Colonic mucosa (tissue), 4 donors: ENCODE data around the gene MNT. TPM values are rescaled to one million over a fixed set of nuclear protein-coding genes. Genes with fewer than 3 reads are reported as not detected.

Source experiments
- DNase-seq: peaks from one replicate; pipeline ENCODE4 v3.0.0-alpha.2; 2020
- H3K27ac ChIP-seq: fragments of 200-600 bp; one replicate; pipeline ENCODE4 v1.8.0; 2021
- H3K27me3 ChIP-seq: fragments of 200-600 bp; one replicate; pipeline ENCODE4 v1.8.0; 2021
- H3K36me3 ChIP-seq: fragments of 200-600 bp; one replicate; pipeline ENCODE4 v1.8.0; 2021
- H3K4me1 ChIP-seq: fragments of 200-600 bp; one replicate; pipeline ENCODE4 v1.8.0; 2021; ENCODE audit warnings: mild to moderate bottlenecking
- H3K4me3 ChIP-seq: fragments of 200-600 bp; one replicate; pipeline ENCODE4 v1.8.0; 2021
- H3K9ac ChIP-seq, 2 donors: one replicate each; pipeline ENCODE4 v1.7.0; 2013; ENCODE audit warnings: control low read depth in 2 of 2, low read depth in 2 of 2, low read length in 2 of 2
- H3K9me3 ChIP-seq: fragments of 200-600 bp; one replicate; pipeline ENCODE4 v1.8.0; 2021
- intact Hi-C: fragments of 100-400 bp; cut with DNase I; formaldehyde crosslinking; loops from one replicate; pipeline ENCODE4 v1.14.1; 2022
- total RNA-seq, 2 donors: library from RNA; stranded (reverse); fragmentation: NEBNext Ultra II Directional in 1 of 2; extraction: Animal tissue kit (Norgen Biotek cat#: 25700) in 1 of 2; gene quantifications; one replicate each; pipeline ENCODE4 v1.2.1, GENCODE V29; 2021
- TF ChIP-seq, protein P1 (sequence below): fragments of 200-600 bp; IDR thresholded peaks from one replicate; pipeline ENCODE4 v1.8.0; 2022; ENCODE audit warnings: antibody characterized with exemption, mild to moderate bottlenecking
- donor health status: healthy.
- donor health status: DM: no; HTN: no; CAD: no.
- donor health status: DM: no; HTN: no; CAD: no.

MNT gene
- total RNA-seq, 2 donors from 2014 or later, result 20.7 to 29.3 TPM

DNA sequence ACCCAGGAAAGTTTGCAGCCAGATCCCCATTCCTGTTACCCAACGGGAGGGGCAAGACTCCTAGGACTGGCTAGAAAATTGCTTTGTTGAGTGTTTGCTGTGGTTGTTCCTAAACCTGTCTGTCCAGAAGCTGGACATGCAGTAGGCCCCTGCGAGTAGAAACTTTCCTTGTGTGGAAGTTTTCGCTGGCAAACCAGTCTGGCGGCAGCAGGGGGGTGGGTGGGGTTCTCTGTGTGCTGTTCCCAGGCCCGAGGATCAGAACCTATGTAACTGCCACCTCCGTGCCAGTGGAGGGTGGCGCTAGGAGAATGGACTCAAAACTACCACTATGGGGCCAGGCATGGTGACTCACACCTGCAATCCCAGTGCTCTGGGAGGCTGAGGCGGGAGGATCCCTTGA is 54.4 kb downstream of the MNT start:
- Histone ChIP-seq H3K9ac (no peak overlapping the region), H3K4me3 (no peak overlapping the region), H3K4me1 (no peaks in the 10 kb centered on the region), H3K36me3 (no peaks in the 10 kb centered on the region), H3K9me3 (no peaks in the 10 kb centered on the region), H3K27ac (no peak overlapping the region), H3K27me3 (no peaks in the 10 kb centered on the region)
- TF ChIP-seq, protein P1, sequence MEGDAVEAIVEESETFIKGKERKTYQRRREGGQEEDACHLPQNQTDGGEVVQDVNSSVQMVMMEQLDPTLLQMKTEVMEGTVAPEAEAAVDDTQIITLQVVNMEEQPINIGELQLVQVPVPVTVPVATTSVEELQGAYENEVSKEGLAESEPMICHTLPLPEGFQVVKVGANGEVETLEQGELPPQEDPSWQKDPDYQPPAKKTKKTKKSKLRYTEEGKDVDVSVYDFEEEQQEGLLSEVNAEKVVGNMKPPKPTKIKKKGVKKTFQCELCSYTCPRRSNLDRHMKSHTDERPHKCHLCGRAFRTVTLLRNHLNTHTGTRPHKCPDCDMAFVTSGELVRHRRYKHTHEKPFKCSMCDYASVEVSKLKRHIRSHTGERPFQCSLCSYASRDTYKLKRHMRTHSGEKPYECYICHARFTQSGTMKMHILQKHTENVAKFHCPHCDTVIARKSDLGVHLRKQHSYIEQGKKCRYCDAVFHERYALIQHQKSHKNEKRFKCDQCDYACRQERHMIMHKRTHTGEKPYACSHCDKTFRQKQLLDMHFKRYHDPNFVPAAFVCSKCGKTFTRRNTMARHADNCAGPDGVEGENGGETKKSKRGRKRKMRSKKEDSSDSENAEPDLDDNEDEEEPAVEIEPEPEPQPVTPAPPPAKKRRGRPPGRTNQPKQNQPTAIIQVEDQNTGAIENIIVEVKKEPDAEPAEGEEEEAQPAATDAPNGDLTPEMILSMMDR, result no peak
- intact Hi-C loops, result no loop called here
- no peak for DNase-seq

DNA sequence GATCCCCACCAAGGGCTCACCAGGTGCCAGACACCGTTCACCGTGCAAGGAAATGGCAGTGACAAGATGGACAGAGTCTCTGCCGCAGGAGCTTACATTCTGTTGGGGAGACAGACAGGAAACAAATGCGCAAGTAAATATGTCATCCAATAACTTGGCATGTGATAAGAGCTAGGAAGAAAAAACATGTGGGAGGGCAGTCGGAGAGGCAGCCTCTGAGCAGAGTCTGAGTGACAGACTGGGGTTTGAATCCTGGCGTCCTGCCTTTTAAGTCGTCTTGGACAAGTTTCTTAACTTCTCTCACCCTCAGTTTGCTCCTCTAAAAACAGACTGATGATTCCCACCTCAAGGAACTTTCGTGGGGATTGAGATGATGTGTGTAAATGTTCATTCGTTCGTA is 56.3 kb downstream of the MNT start:
- Histone ChIP-seq H3K36me3 (no peaks in the 10 kb centered on the region), H3K4me1 (no peaks in the 10 kb centered on the region), H3K9me3 (no peaks in the 10 kb centered on the region), H3K27me3 (no peaks in the 10 kb centered on the region), H3K4me3 (no peak overlapping the region), H3K9ac (no peak overlapping the region), H3K27ac (no peak overlapping the region)
- intact Hi-C loops, result no loop called here
- TF ChIP-seq, protein P1, result no peak
- no peak for DNase-seq

DNA sequence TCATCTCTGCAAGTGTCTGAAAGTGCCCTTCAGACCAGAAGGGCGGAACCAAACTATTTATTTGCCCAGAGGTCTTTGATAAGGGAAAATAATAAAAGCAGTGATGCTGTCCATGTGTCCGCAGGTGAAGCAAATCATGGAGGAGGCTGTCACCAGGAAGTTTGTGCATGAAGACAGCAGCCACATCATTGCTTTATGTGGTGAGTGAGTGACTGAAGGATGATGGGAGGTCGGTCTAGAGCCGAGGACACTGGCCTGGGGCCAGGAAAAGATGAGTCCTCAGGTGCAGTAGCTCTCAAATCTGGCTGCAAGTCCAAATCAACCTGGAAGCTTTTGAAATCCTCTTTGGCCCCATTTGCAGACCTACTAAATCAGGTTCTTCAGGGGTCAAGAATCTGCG is 57.4 kb downstream of the MNT start:
- no peak overlapping the region for H3K9ac ChIP-seq
- H3K36me3 ChIP-seq, result no peaks in the 10 kb centered on the region
- TF ChIP-seq, protein P1, result no peak
- no peak overlapping the region for H3K27ac ChIP-seq
- H3K4me1 ChIP-seq, result no peaks in the 10 kb centered on the region
- no peak overlapping the region for H3K4me3 ChIP-seq
- intact Hi-C loops, result no loop called here
- no peaks in the 10 kb centered on the region for H3K9me3 ChIP-seq
- peak; percentile 34 for DNase-seq
- no peaks in the 10 kb centered on the region for H3K27me3 ChIP-seq

DNA sequence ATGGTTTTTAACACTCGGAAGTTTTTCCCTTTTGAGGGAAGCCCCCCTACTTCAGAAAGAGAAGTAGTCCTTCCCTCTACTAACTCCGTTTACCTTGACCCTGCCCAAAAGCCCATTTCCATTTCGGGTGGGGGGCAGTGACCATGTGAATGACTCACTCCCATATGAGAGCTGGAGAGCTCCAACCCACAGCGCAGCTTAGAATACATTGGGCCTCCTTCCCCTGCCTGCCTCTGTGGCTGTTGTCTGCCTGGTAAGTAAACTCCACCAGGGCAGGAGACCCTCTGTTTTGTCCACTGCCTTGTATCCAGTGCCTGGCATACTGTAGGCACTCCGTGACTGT is 62.6 kb downstream of the MNT start:
- Histone ChIP-seq H3K36me3 (no peaks in the 10 kb centered on the region), H3K9me3 (no peaks in the 10 kb centered on the region), H3K27ac (peak overlapping the region; percentile 83), H3K27me3 (no peaks in the 10 kb centered on the region), H3K4me3 (peak overlapping the region; percentile 64), H3K9ac (peak overlapping the region; percentile 72 to 90), H3K4me1 (peaks cover 5% of the 10 kb centered on the region)
- intact Hi-C loops, result loop anchor here (5.0 kb wide), 1 partner anchor 36 kb away; the partner anchor contains the start of genes SMG6 and SRR
- DNase-seq, result no peak
- TF ChIP-seq, protein P1, result no peak

DNA sequence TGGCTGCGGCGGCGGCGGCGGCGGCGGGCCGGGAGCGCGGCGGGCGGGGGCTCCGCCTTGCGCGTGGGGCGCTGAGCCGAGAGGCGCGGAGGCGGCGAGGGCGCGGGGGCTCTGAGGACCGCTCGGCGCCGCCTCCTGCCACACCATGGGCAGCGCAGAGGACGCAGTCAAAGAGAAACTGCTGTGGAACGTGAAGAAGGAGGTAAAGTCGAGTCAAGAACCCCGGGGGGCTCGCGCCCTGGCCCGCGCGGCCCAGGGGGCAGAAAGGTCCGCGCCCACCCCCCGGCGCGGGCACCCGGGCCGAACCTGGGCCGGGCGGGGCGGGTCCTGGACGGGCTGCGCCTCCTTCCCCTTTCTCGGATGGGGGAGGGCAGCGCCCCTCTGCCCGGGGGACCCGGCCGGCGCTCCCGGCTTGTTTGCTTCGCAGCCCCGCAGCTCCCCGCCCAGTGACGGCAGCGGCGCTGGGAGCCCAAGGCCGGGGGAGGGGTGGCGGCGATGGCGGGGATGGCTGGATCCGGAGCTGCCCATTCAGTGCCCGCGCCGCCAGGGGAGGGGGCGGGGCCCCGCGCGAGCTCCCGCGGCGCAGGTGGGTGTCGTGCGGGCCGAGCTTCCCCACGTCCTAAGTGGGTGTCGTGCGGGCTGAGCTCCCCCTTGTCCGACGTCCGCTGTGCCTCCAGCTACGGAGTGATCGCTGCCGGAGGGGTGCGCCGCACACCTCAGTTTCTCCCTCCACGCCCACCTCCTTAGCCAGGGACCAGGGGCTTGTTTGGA is 63.1 kb downstream of the MNT start:
- intact Hi-C loops, result loop anchor here (5.0 kb wide), 1 partner anchor 35 kb away; the partner anchor contains the start of genes SMG6 and SRR
- Histone ChIP-seq H3K27me3 (no peaks in the 10 kb centered on the region), H3K36me3 (no peaks in the 10 kb centered on the region), H3K9me3 (no peaks in the 10 kb centered on the region), H3K27ac (peak overlapping the region; percentile 83), H3K9ac (peak overlapping the region; percentile 72 to 90), H3K4me1 (peaks cover 5% of the 10 kb centered on the region), H3K4me3 (peak overlapping the region; percentile 64)
- peak; percentile 69 for DNase-seq
- TF ChIP-seq, protein P1, result no peak
